HUDEP-2 (cell line): ENCODE results near the gene SLC16A8.
"Not testable (repeated sequence)": the region's sequence is repeated elsewhere in the genome, so short reads cannot be mapped to it uniquely, and the experiment has no call there.

Source experiments
- DNase-seq, 76 experiments: peaks; one replicate each; lab custom pipeline; 2025; ENCODE audit not compliant: unreplicated experiment in 76 of 76; lab: John Stamatoyannopoulos, UW

The SLC16A8 gene

DNA sequence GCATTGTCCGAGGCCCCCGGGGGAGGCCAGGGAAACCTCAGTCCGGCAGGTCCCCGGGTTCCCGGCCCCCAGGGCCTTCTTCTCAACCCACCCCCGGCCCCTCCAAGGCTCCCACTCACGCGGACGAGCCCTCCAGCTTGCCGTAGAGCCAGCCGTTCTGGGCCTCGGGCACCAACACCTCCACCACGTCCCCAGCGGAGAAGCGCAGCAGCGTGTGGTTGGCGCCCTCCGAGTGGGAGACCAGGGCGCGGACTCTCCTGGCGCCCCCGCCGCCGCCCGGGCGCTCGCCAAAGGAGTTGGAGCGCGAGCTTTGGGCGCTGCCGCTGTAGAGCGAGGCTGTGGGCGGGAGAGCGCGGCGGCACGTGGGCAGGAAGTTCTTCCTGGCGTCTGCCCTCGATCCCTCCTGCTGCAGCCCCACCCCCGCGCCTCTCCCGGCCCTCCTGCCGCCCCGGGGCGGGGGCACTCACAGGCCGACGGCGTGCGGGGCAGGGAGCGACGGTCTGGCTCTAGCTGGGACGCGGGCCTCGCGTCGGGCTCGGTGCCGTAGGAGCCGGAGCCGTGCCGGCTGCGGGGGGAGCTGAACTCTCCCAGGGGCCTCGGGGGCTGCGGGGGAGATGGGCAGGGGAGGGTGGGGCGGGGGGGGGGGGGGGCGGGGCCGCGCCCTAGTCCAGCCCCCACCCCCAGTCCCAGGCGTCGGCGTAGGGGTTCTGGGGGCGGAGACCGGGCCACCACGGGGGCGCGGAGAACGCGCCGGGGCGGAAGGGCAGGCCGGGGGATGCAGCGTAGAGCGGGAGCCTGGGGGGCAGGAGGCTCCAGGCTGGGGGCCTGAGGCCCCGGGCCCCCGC lies 4.9 kb upstream of the SLC16A8 start:
- peak in 3 of 76 experiments; percentile 18 to 41 (median 35) for DNase-seq

DNA sequence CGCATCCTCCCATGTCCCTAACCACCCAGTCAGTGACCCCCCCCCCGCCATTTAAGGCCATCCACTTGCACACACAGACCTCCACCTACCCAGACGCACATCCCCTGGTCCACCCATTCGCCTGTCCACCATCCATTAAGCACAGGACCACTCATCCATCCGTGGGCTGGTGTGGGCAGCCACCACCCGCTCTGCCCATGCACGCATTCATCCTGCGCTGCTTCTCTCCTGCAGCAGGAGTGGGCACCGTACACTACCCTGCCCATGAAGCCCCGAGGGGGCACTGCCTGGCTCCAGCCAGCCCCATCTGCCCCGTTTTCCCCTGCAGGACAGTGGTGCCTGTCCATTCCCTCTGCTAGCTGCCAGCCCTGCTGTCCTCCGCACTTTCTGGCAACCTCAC lies 3.9 kb upstream of the SLC16A8 start:
- DNase-seq: no peak

DNA sequence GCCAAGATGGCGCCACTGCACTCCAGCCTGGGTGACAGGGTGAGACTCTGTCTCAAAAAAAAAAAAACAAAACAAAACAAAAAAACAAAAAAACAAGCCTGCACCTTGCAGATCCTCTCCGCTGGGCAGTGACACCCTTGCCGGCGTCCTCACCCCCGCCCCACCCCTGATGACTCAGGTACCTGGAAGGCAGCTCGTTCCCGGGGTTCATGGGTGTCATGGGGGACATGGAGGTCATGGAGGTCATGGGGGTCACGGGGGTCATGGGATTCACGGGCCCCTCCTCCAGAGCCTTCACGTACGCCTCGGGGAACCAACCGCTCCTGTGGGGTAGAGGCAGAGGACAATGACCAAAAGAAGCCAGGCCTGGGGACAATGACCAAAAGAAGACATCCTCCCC lies 3.0 kb upstream of the SLC16A8 start:
- DNase-seq: no peak

DNA sequence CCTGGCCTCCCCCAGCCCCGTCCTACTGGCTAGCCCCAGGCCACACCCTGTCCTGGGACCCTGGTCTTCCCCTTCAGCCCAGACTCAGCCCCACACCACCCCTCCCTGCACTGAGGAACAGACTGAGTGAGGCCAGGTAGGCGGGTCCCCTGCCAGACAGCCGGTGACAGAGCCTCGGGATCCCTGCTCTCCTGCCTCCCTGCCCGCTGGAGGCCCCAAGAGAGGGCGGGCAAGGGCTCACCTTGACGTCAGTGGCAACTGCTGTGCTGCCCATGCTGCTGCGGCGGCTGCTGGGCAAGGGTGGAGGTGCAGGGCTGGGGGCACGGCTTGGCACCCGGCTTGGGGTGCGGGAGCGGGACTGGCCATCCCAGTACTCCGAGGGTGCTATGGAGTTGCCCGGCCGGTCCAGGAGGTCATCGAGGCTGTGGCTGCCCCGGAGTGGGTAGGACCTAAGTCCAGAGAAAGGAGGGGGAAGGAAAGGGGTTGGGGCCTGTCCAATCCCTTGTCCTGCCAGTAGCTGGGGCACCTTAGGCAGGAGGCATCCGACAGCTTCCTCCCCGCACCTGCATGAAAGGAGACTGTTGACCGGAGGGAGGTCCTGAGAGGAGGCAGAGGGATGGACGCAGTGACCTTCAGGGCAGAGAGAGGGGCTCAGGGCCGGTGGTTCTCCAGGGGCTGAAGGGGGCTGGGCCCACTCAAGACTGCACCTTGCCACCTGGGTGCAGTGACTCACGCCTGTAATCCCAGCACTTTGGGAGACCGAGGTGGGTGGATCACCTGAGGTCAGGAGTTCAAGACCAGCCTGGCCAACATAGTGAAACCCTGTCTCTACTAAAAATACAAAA lies 2.2 kb upstream of the SLC16A8 start:
- DNase-seq: no peak

DNA sequence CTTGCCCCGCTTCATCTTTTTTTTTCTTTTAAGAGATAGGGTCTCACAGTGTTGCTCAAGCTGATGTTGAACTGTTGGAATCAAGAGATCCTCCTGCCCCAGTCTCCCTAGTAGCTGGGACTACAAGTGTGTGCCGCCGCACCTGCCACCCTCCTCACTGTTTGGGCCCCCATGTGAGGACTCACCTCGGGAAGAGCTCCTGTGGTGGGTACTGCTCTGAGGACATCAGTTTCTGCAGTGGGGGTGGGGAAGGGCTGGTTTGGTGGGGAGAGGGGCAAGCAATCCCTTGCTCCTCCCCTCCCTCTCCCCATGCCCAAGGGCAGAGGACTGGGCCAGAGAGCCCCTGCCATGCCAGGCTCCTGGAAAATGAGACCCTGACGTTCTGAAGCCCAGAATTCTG lies 1.5 kb upstream of the SLC16A8 start:
- DNase-seq: no peak

DNA sequence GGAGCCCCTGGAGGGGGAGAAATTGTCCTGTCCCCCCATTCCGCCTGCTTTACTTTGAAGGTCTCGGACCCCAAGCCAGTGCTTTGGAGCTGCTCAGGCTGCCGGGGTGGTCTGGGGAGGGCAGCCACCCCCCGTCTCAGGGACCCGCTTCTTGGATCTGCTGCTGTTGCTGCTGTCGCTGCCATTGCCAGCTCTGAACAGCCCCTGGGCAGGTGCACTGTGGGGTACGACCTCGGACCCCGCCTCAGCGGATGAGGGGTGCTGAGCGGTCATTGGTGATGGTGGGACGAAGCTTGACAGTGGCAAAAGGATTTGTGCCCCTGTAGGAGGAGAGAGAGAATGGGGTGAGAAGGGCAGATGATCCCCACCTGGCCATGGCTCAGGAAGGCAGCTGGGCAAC lies 1.1 kb upstream of the SLC16A8 start:
- no peak for DNase-seq

DNA sequence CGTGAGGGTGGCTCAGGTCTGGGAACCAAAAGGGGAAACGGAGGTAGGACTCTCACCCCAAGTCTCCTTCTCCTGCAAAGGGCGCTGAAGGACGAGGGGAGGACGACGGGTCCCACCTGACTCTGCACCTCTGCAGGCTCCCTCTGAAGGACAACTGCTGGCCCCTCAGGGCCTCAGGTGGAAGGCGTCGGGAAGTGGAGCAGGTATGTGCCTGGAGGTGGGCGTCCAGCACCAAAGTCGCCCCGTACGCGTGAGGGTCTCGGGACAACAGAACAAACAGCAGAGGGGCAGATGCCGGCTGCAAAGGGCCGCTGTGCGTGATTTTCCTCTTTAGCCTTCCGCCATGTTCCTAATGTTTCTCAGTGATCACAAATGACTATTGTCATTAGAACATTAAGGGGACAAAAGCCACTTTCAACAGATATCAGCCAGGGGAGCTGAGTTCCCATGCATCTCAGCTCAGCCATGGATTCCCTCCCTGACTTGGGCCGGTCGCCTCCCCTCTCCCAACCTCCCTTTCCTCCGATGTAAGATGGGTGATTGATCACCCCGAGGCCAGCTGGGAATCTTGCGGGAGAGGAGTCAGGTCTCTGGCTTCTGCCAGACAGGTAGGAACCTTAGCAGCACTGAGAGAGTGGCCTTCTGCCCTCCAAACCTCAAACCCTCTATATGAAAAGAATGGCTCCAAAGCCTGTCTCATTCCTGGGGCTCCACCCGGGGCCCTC lies 836 bp downstream of the SLC16A8 start:
- no peak for DNase-seq

DNA sequence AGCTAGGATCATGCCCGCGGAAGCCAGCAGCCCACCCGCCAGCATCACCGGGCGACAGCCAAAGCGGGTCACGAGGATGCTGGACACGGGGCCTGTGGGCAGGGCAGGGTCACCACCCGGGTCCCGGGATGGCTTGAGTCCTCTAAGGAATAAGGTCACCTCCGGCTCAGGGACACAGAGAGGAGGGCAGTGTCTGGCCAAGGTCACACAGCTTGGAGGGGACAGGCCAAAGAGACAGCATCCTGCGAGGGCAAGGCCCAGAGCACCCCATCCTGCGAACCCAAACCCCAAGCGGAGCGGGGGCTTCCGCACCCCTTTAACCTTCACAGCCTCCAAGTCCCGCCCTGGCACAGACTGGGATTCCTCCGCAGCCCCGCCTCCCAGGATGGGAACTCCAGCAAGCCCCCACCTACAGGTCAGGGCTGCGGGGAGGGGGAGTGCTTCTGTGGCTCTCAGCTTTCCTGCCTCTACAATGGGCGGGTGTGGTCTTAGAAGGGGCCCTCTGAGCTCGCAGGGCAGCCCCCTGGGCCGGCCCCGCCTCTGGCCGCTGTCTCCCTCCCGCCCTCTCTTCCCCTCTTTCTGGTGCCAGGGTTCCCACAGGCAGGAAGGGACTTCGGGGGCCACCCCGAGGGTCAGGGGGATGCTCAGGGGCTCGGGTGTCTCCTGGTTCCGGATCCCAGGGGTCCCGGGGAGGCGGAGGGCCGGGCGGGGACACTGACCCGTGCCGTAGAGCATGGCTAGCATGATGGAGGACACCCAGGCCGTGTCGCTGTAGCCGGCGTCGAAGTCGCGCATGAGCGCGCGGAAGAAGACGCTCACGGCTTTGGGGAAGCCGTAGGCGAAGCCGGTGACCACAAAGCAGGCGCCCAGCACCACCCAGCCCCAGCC lies 1.8 kb downstream of the SLC16A8 start:
- no peak for DNase-seq

DNA sequence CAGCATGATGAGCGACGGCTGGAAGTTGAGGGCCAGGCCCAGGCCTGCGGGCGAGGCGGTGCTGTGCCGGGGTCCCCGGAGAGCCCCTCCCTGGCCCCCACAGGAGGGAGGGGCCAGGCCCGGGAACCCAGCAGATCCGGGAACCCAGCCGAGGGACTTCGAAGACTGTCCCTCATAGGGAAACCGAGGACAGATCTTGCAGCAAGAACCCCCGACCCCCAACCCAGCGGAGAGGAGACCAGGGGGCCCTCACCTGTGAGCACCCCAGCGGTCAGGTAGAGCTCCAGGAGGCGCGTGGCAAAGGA lies 2.4 kb downstream of the SLC16A8 start:
- no peak for DNase-seq

DNA sequence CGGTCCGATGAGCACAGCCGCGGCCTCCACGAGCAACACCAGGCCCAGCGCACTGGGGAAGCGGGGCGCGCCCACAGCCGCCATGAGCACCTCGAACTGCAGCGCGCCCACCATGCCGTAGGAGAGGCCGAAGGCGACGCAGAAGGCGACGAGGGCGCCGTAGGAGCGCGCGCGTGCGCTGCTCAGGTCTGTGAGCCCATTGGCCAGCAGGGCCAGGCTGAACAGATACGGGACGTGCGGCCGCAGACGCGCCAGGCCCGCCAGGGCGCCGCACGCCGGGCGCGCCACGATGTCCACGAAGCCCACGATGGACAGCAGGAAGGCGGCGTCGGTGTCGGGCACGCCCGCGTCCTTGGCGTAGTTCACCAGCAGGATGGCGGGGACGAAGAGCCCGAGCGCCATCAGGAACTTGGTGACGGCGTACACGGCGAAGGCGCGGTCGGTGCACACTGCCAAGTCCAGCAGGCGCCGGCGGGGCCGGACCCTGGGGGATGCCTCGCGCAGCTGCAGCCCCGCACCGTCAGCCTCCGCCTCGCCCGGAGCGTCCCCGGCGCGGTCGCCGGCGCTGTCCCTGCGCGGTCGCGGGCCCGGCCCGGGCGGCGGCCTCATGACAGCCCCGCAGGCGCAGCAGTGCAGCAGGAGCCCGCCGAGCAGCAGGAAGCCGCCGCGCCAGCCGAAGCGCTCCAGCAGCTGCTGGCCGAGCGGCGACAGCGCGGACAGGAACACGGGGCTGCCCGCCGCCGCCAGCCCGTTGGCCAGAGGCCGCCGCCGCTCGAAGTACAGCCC lies 2.9 kb downstream of the SLC16A8 start:
- DNase-seq: peak in 29 of 76 experiments; percentile 7 to 54 (median 26)

DNA sequence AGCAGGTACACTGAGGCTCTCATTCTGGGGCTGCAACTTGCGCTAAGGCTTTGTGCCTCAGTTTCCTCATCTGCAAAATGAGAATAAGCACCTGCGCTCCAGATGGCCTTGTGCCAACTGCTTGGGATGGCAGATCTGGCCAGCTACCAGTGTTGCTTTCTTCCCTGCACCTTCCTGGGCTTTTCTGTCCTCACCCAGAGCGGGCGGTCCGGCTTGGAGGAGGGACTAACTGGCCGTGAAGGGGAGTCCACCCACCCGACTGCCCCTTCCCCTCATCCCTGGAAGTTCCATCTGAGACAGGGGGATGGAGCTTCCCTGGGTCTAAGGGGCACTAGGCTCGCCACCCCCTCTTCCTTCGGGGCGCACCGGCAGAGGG lies 3.5 kb downstream of the SLC16A8 start:
- DNase-seq: no peak

DNA sequence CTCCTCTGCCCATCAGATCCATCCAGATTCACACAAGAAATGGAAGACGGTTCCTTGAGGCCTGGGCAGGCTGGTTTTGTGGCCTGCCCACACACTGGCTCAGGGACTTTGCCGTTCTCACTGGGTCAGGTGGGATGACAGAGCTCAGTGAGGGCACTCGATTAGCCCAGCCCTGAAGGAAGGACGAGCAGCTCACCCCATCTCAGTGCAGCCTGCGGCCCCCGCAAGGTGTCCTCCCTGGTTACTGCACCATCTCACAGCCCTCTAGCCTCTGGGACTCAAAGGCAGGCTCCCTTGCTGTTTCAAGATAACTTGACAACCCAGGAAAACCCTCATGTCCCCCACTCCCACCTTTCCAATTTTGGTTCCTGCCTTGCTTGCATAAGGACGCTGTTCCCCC lies 4.2 kb downstream of the SLC16A8 start:
- no peak for DNase-seq

DNA sequence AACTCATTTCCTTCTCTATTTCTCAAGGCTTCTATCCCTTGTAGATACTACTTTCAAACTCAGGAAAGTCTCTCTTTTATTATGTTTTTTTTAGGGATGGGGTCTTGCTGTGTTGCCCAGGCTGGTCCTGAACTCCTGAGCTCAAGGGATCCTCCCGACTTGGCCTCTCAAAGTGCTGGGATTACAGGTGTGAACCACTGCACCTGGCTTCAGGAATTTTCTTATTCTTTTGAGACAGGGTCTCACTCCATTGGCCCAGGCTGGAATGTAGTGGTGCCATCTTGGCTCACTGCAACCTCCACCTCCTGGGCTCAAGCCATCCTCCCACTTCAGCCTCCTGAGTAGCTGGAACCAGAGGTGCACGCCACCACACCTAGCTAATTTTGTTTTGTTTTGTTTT lies 4.8 kb downstream of the SLC16A8 start:
- DNase-seq: not testable (repeated sequence)

DNA sequence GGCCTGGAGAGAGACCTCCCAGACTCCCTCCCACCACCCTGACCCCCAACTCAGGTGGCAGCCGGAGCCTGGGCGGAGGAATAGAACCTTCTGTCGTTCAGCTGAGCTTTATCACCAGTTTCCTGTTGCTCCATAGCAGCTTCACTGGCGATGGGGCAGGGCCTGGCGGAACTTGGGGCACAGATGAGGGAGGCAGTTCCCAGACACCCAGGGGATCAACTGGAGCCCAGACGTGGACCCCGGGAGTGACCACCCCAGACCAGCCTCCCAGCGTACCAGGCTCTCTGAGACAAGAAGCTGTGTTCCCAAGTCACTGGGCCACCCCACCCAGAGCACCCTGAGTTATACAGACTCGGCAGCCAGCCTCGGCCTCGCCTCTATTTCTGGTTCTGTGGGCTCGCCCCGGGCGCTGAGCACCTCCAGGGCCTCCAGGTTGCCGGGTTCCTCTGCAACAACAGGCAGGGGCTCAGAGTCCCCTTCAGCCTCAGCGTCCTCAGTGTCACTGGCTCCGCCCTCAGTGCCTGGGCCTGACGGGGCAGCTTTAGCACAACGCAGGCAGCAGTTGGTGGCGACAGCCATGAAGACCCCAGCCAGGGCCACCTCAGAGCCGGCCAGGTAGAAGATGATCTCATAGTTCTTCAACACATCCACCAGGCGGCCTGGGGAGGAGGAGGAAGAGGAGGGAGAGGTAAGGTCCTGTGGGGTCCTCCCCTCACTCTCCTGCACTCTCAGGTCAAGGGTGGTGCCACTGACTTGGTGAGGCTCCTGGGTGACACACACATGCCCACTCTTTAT lies 5.7 kb downstream of the SLC16A8 start:
- DNase-seq: no peak

DNA sequence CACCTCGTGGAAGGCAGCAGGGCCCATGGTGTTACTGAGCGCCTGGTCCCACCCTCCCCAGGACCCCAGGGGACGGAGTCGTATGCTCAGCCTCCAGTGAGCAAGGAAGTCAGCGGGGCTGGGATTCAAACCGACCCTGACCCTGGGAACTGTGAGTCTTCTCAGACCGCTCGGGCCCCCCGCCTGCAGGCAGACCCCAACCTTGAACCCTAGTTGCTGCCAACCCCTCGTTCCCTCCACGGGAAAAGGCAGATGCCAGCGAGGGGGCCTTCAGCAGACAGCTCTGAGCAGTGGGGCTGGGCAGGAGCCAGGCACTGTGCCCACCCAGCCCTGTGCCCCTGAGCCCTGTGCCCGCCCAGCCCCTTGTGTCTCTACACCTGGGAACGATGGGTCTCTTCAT lies 6.4 kb downstream of the SLC16A8 start:
- no peak for DNase-seq

DNA sequence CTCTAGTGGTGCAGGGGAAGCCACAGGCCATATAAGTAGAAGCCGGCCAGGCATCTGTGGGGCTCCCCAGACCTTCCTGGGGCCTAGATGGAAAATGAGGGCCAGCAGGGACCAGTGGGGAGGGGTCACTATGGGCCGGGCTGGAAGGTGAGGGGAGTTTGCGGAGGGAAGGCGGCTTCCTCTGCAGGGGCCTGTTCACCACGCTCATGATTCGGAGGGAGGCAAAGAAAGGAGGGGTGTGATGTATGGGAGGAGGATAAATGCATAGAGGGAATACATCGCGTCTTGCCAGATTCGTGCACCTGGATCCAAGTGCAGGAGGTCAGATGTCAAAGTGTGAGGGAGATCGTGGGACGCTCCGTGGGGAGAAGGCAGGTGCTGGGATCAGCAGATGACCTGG lies 6.9 kb downstream of the SLC16A8 start:
- no peak for DNase-seq

DNA sequence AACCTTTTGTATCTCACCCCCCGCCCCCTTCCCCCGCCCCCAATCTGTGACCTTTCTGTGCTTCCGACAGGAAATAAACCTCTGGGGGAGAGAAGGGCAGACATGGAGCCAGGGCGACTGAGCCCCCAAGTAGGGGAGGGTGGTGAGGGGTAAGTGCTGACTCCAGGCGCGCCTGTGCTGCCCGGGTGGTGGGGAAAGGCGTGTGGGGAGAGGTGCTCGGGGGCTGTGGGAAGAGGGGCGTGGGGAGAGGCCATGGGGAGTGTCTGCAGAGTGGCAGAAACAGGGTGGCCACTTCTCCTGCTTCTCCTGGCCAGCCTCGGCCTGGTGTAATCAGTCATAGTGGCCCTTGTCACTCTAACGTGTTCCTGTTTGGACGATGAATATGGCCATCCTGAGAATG lies 8.0 kb downstream of the SLC16A8 start:
- DNase-seq: no peak

DNA sequence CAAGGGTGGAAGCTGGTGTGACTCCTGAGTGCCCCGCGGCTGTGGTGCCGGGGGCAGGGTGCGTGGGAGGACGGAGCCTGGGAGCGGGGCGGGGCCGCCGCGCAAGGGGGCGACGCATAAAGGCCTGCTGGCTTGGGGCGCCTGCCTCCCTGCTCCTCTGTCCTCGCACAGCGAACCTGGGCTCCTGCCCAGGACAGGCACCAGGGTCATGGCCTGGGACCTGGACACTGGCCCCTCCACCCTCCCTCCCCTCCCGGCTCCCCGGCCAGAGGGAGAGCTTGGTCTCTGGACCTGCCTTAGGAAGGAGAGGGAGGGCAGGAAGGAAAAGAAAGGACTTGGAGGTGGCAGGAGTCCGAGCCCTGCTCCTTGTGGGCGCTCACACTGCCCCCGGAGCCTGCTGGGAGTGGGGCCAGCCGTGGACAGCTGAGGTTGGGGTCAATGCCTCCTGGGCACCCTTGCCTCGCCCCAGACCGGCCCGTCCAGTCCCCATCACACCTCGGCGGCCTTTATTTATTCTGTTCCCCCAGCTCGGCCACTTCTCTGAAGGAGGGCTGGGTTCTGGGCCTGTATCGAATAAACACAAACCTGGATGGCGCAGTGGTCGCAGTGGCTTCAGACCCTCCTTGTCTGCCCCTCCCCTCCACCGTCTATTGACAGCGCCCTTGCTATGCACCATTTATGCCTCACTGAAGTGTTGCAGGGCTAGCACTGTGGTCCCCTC lies 8.7 kb downstream of the SLC16A8 start:
- no peak for DNase-seq
